PC-3 (cell line): Measurements from ENCODE around the gene CTTNBP2NL. TPM values are rescaled to one million over a fixed set of nuclear protein-coding genes. Genes with fewer than 3 reads are reported as not detected.

ENCODE experiments used
- ATAC-seq: fragments of 200-7000 bp; cut with Tn5 transposase; 2 replicates; pipeline ENCODE4 v1.9.1; 2020; ENCODE audit warnings: mild to moderate bottlenecking, moderate library complexity
- BruUV-seq: library from RNA; stranded (reverse); fragments of 400-500 nt; replicated peaks from 2 replicates; lab custom pipeline; 2021; lab: Mats Ljungman, UMichigan
- CTCF ChIA-PET: fragments of 300-600 bp; sonication (Branson Sonifier 250); formaldehyde crosslinking; loops from one replicate; lab custom pipeline; 2022; ENCODE audit warnings: antibody characterized with exemption; lab: Charles Lee
- POLR2A ChIA-PET: fragments of 300-600 bp; sonication (Branson Sonifier 250); formaldehyde crosslinking; loops from one replicate; lab custom pipeline; 2022; ENCODE audit warnings: antibody characterized with exemption; ENCODE audit not compliant: unreplicated experiment; lab: Charles Lee
- DNase-seq: peaks from one replicate; pipeline ENCODE4 v3.0.0-alpha.2; 2015
- H2AFZ ChIP-seq: fragments of 300-600 bp; sonication (generic); 2 replicates; pipeline ENCODE4 v1.6.0; 2016; ENCODE audit warnings: antibody characterized with exemption, low read length
- H3F3A ChIP-seq: fragments of 300-600 bp; sonication (generic); one replicate; pipeline ENCODE4 v1.6.0; 2017; ENCODE audit warnings: antibody characterized with exemption, low read length, control low read depth, mild to moderate bottlenecking; ENCODE audit not compliant: unreplicated experiment
- H3K27ac ChIP-seq: fragments of 300-600 bp; sonication (generic); 2 replicates; pipeline ENCODE4 v1.5.1; 2016; ENCODE audit warnings: mild to moderate bottlenecking, low read length
- H3K27me3 ChIP-seq: fragments of 300-600 bp; sonication (generic); 2 replicates; pipeline ENCODE4 v1.6.1; 2016; ENCODE audit warnings: low read length, mixed read lengths
- H3K36me3 ChIP-seq: fragments of 300-600 bp; sonication (generic); 2 replicates; pipeline ENCODE4 v1.6.1; 2016; ENCODE audit warnings: low read depth, mixed run types, low read length, mixed read lengths
- H3K4me1 ChIP-seq: fragments of 300-600 bp; sonication (generic); 2 replicates; pipeline ENCODE4 v1.5.1; 2016; ENCODE audit warnings: low read length; ENCODE audit not compliant: insufficient read depth
- H3K4me2 ChIP-seq: fragments of 300-600 bp; sonication (generic); 2 replicates; pipeline ENCODE4 v1.6.0; 2016; ENCODE audit warnings: low read length
- H3K4me3 ChIP-seq: fragments of 300-600 bp; sonication (generic); 2 replicates; pipeline ENCODE4 v1.5.1; 2016; ENCODE audit warnings: mild to moderate bottlenecking, low read length, mixed read lengths
- H3K79me2 ChIP-seq: fragments of 300-600 bp; sonication (generic); 2 replicates; pipeline ENCODE4 v1.6.1; 2017; ENCODE audit warnings: low read length, mixed read lengths
- H3K9ac ChIP-seq: fragments of 300-600 bp; sonication (generic); 2 replicates; pipeline ENCODE4 v1.6.0; 2016; ENCODE audit warnings: mild to moderate bottlenecking, low read length
- H3K9me2 ChIP-seq: fragments of 300-600 bp; sonication (generic); replicated peaks from 2 replicates; pipeline ENCODE4 v1.6.1; 2016; ENCODE audit warnings: mixed run types, low read length, mixed read lengths
- H3K9me3 ChIP-seq: fragments of 300-600 bp; sonication (generic); 2 replicates; pipeline ENCODE4 v1.6.1; 2016; ENCODE audit warnings: low read length, mixed read lengths
- H4K20me1 ChIP-seq: fragments of 300-600 bp; sonication (generic); 2 replicates; pipeline ENCODE4 v1.6.1; 2016; ENCODE audit warnings: low read length, mixed read lengths
- EZH2 ChIP-seq: fragments of 300-600 bp; sonication (generic); IDR thresholded peaks from one replicate; pipeline ENCODE4 v1.6.1; 2017; ENCODE audit warnings: antibody characterized with exemption, mild to moderate bottlenecking, low read length; ENCODE audit not compliant: unreplicated experiment
- EZH2phosphoT487 ChIP-seq: fragments of 300-600 bp; sonication (generic); IDR thresholded peaks from 2 replicates; pipeline ENCODE4 v1.6.1; 2018; ENCODE audit warnings: mild to moderate bottlenecking, antibody characterized with exemption, low read length, borderline replicate concordance
- intact Hi-C: fragments of 100-400 bp; cut with micrococcal nuclease; formaldehyde crosslinking; loops from 2 replicates; pipeline ENCODE4 v1.9.0; 2023
- total RNA-seq: library from RNA; depleted of rRNA; stranded (reverse); fragments of >200 nt; gene quantifications from 2 replicates; pipeline ENCODE4 v1.2.3, GENCODE V29; 2014
- TF ChIP-seq, protein P1 (sequence below): fragments of 300-600 bp; sonication (generic); conservative IDR thresholded peaks from 2 replicates; pipeline ENCODE4 v1.5.1; 2017; ENCODE audit warnings: antibody characterized with exemption, low read depth, mild to moderate bottlenecking, low read length

Gene CTTNBP2NL
- total RNA-seq, 1 experiment from 2014 or later, result 9.8 TPM

DNA sequence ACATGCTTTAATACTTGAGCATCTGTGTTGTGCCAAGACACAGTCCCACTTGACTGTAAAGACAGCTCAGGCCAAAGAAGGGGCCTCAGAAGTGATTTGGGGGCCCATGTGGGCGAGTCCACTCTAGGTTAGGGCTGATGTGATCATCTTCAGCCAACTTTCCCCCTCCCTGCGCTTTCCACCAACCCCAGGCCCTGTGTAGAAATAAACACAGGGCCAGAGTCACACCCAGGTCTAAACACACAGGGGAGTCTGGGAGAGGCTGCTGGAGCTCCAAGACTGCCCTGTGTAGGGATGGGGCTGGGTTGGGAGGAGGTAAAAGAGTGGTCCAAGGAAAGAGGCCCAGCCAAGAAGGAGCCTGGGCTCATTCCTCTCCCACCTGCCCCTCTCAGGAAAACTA, 110.3 kb downstream of the CTTNBP2NL start:
- ChIA-PET CTCF (interaction anchor here (0.5 kb wide), 1 partner anchor 112 kb away, joined by 4 read pairs; no protein-coding TSS in a partner anchor), POLR2A (no interaction called here)
- no peaks in the 10 kb centered on the region for H3K79me2 ChIP-seq
- TF ChIP-seq, protein P1, sequence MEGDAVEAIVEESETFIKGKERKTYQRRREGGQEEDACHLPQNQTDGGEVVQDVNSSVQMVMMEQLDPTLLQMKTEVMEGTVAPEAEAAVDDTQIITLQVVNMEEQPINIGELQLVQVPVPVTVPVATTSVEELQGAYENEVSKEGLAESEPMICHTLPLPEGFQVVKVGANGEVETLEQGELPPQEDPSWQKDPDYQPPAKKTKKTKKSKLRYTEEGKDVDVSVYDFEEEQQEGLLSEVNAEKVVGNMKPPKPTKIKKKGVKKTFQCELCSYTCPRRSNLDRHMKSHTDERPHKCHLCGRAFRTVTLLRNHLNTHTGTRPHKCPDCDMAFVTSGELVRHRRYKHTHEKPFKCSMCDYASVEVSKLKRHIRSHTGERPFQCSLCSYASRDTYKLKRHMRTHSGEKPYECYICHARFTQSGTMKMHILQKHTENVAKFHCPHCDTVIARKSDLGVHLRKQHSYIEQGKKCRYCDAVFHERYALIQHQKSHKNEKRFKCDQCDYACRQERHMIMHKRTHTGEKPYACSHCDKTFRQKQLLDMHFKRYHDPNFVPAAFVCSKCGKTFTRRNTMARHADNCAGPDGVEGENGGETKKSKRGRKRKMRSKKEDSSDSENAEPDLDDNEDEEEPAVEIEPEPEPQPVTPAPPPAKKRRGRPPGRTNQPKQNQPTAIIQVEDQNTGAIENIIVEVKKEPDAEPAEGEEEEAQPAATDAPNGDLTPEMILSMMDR, result no peak
- TF ChIP-seq EZH2 (no peak), EZH2phosphoT487 (no peak)
- peaks cover 7% of the 10 kb centered on the region; the same call in 1 of the 2 replicates for H3K4me1 ChIP-seq
- H3K4me3 ChIP-seq, result no peak overlapping the region
- H3K27me3 ChIP-seq, result no peaks in the 10 kb centered on the region
- H2AFZ ChIP-seq, result no peak overlapping the region
- no peaks in the 10 kb centered on the region for H3F3A ChIP-seq
- no peak for ATAC-seq
- no peaks in the 10 kb centered on the region for H3K9me3 ChIP-seq
- BruUV-seq, result no TSS peak
- H3K27ac ChIP-seq, result no peak overlapping the region
- H4K20me1 ChIP-seq, result no peaks in the 10 kb centered on the region
- no peak for DNase-seq
- intact Hi-C loops, result no loop called here
- H3K9ac ChIP-seq, result no peak overlapping the region
- no peak overlapping the region for H3K4me2 ChIP-seq
- H3K36me3 ChIP-seq, result no peaks in the 10 kb centered on the region
- H3K9me2 ChIP-seq, result no peaks in the 10 kb centered on the region

DNA sequence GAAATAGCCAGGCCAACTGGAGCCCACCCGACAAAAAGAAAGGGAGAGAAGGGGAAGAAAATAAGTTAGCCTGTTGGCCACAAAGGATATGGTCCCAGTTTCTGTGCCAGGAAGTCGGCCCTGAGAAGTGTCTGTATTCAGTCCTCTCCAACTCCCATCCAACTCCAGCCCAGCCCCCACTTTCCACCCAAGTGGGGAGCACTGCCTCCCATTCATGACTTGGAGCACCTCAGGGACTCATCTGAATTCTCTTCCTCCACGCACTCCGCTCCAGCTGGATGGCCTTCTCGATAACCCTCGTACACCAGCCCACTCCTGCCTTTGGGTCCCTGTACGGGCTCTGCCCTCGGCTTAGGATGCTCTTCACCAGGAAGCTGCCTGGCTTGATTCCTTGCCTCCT, 110.7 kb downstream of the CTTNBP2NL start:
- Histone ChIP-seq H3K9me3 (no peaks in the 10 kb centered on the region), H3K4me1 (peaks cover 7% of the 10 kb centered on the region; the same call in 1 of the 2 replicates), H3K9ac (no peak overlapping the region), H3K27me3 (no peaks in the 10 kb centered on the region), H2AFZ (no peak overlapping the region), H3K9me2 (no peaks in the 10 kb centered on the region), H3K27ac (no peak overlapping the region), H3F3A (no peaks in the 10 kb centered on the region), H3K79me2 (no peaks in the 10 kb centered on the region), H3K4me3 (no peak overlapping the region), H3K36me3 (no peaks in the 10 kb centered on the region), H4K20me1 (no peaks in the 10 kb centered on the region), H3K4me2 (no peak overlapping the region)
- BruUV-seq, result no TSS peak
- POLR2A ChIA-PET, result no interaction called here
- CTCF ChIA-PET, result interaction anchor here (0.5 kb wide), 1 partner anchor 113 kb away, joined by 4 read pairs; no protein-coding TSS in a partner anchor
- TF ChIP-seq, protein P1, result no peak
- TF ChIP-seq EZH2 (no peak), EZH2phosphoT487 (no peak)
- intact Hi-C loops, result no loop called here
- DNase-seq (no peak), ATAC-seq (no peak)

GRCh38 chr1:112507336-112507735, 111.3 kb downstream of the CTTNBP2NL start:
- no peaks in the 10 kb centered on the region for H3K9me3 ChIP-seq
- BruUV-seq, result no TSS peak
- H3F3A ChIP-seq, result no peaks in the 10 kb centered on the region
- CTCF ChIA-PET, result no interaction called here
- no peaks in the 10 kb centered on the region for H3K9me2 ChIP-seq
- no peak overlapping the region for H3K27ac ChIP-seq
- intact Hi-C loops, result no loop called here
- ATAC-seq (no peak), DNase-seq (no peak)
- H3K4me3 ChIP-seq, result peak overlapping the region; percentile 72; the same call in 1 of the 2 replicates
- no peaks in the 10 kb centered on the region for H3K27me3 ChIP-seq
- no peaks in the 10 kb centered on the region for H3K79me2 ChIP-seq
- no peaks in the 10 kb centered on the region for H4K20me1 ChIP-seq
- TF ChIP-seq, protein P1, result no peak
- TF ChIP-seq EZH2phosphoT487 (no peak), EZH2 (no peak)
- POLR2A ChIA-PET, result no interaction called here
- H2AFZ ChIP-seq, result no peak overlapping the region; the same call in 1 of the 2 replicates
- H3K36me3 ChIP-seq, result no peaks in the 10 kb centered on the region
- peak overlapping the region; percentile 98 for H3K4me2 ChIP-seq
- H3K4me1 ChIP-seq, result peaks cover 7% of the 10 kb centered on the region; the same call in 1 of the 2 replicates
- no peak overlapping the region for H3K9ac ChIP-seq
